Spleen (tissue), 7 donors: ENCODE data around the gene PPP1R9A.

Experiments used
- POLR2AphosphoS5 ChIP-seq, 3 donors: sonication (generic); formaldehyde crosslinking; IDR thresholded peaks; one replicate each; pipeline ENCODE4 v1.5.1; 2017; ENCODE audit warnings: antibody characterized with exemption in 3 of 3
- TF ChIP-seq, protein P1 (sequence below), 11 experiments: fragments of 200-600 bp in 7 of 11; fragments of 450-650 bp in 4 of 11; sonication (generic) in 4 of 11; IDR thresholded peaks in 8 of 11; conservative IDR thresholded peaks in 3 of 11; 1 replicate in 7 of 11; 2 replicates in 4 of 11; pipeline versions ENCODE4 v1.4.0 to v1.8.0; 2016 to 2021; ENCODE audit warnings: antibody characterized with exemption in 11 of 11, inconsistent platforms in 4 of 11, mild to moderate bottlenecking in 1 of 11
- donor health status: DM: no; HTN: no; CAD: no; lungs with moderate emphysema.
- donor health status: DM: no; HTN: no; CAD: no.
- donor health status: DM: no; HTN: no; CAD: no.

DNA sequence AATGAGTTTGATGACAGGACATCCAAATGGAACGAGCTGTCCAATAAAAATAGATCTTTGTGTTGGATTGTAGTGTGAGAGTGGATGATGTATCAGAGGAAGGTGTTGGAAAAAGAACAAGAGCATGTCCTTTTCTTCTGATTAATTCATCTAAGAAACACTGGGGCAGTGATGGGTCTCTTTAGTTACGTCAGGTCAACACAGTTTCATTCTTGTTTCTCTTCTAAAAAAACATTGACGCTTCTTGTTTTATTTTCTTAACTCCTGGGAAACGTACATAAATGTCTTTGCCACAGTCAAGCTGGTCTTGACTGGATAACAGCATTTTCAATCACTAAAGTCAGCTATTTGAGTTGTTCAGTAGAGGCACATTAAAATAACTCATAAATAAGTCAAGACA is 67.0 kb downstream of the PPP1R9A start:
- TF ChIP-seq, protein P1, sequence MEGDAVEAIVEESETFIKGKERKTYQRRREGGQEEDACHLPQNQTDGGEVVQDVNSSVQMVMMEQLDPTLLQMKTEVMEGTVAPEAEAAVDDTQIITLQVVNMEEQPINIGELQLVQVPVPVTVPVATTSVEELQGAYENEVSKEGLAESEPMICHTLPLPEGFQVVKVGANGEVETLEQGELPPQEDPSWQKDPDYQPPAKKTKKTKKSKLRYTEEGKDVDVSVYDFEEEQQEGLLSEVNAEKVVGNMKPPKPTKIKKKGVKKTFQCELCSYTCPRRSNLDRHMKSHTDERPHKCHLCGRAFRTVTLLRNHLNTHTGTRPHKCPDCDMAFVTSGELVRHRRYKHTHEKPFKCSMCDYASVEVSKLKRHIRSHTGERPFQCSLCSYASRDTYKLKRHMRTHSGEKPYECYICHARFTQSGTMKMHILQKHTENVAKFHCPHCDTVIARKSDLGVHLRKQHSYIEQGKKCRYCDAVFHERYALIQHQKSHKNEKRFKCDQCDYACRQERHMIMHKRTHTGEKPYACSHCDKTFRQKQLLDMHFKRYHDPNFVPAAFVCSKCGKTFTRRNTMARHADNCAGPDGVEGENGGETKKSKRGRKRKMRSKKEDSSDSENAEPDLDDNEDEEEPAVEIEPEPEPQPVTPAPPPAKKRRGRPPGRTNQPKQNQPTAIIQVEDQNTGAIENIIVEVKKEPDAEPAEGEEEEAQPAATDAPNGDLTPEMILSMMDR (IDR thresholded peaks at IDR 0.05 in 8 of 11, conservative IDR thresholded peaks at IDR 0.05 in 3 of 11), result no peak
- TF ChIP-seq POLR2AphosphoS5 (IDR thresholded peaks at IDR 0.05), result no peak
